Spinal cord (tissue), 10 donors: ENCODE measurements around the gene DOCK10. TPM values are rescaled to one million over a fixed set of nuclear protein-coding genes. Genes with fewer than 3 reads are reported as not detected.

Experiments used
- DNase-seq, 6 donors: peaks; one replicate each; pipeline versions ENCODE4 v3.0.0 to v3.0.0-alpha.2; 2013 to 2015; ENCODE audit warnings: low spot score in 6 of 6, low read depth in 4 of 6
- H3K27ac ChIP-seq: one replicate; pipeline ENCODE4 v1.5.1; 2013; ENCODE audit warnings: low read depth, low read length, control low read depth
- H3K27me3 ChIP-seq: one replicate; pipeline ENCODE4 v1.6.1; 2013; ENCODE audit warnings: low read length; ENCODE audit not compliant: control insufficient read depth, insufficient read depth
- H3K36me3 ChIP-seq: one replicate; pipeline ENCODE4 v1.6.1; 2013; ENCODE audit warnings: low read length; ENCODE audit not compliant: control insufficient read depth, insufficient read depth
- H3K4me1 ChIP-seq: one replicate; pipeline ENCODE4 v1.6.1; 2013; ENCODE audit warnings: low read length; ENCODE audit not compliant: control insufficient read depth, insufficient read depth
- H3K4me3 ChIP-seq: one replicate; pipeline ENCODE4 v1.5.1; 2013; ENCODE audit warnings: low read depth, low read length, control low read depth
- H3K9me3 ChIP-seq: one replicate; pipeline ENCODE4 v1.6.1; 2013; ENCODE audit warnings: low read length; ENCODE audit not compliant: control insufficient read depth, insufficient read depth
- WGBS: methylation state at CpG from one replicate; pipeline ENCODE4 v1.1.5; 2013; ENCODE audit warnings: missing lambda C conversion rate; ENCODE audit not compliant: insufficient coverage; 5-methylcytosine and 5-hydroxymethylcytosine counted together
- polyA plus RNA-seq, 2 donors: library from polyadenylated mRNA; unstranded; fragments of 120-200 nt; gene quantifications; one replicate each; pipeline ENCODE4 v1.2.1, GENCODE V29; 2013; ENCODE audit not compliant: insufficient read length in 2 of 2
- total RNA-seq, 2 donors: library from RNA; depleted of rRNA in 1 of 2; stranded (reverse); fragments of 120-200 nt in 1 of 2; fragments of >200 nt in 1 of 2; gene quantifications; one replicate each; pipeline versions ENCODE4 v1.2.3 to v1.2.4, GENCODE V29; 2013 to 2014
- donor health status: healthy.

The DOCK10 gene
- total and polyA plus RNA-seq, 4 donors, result 44.4 to 87.9 (median 61.0) TPM

- no peak overlapping the region for H3K4me3 ChIP-seq
- H3K9me3 ChIP-seq, result no peaks in the 10 kb centered on the region
- peaks cover 11% of the 10 kb centered on the region for H3K4me1 ChIP-seq
- no peaks in the 10 kb centered on the region for H3K27me3 ChIP-seq
- no peak overlapping the region for H3K27ac ChIP-seq
- no peaks in the 10 kb centered on the region for H3K36me3 ChIP-seq
- WGBS, result 78% methylated on average over 7 of the region's 10 CpGs
- DNase-seq, result peak in 1 of 6 donors; percentile 21
These were observed 68.9 kb downstream of the DOCK10 start for GRCh38 chr2:224973112-224974016.

DNA sequence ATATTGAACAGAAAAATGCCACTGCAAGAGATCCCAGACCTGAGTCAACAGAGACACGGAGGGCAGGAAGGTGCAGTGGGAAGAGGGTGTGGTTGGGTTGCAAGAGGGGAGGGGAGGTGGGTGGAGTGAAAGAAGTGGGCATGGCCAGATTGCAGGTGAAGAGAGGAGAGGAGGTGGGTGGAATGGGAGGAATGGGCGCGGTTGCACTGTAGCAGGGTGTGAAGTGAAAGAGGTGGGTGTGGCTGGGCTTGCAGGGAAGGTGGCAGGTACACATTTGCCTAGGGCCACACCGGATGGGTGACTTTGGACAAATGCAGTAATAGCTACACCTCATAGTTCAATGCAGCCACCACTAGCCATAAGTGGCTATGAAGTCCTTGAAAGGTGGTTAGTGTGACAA lies 71.1 kb downstream of the DOCK10 start:
- Histone ChIP-seq H3K4me1 (peaks cover 12% of the 10 kb centered on the region), H3K4me3 (no peak overlapping the region), H3K27ac (no peak overlapping the region), H3K27me3 (no peaks in the 10 kb centered on the region), H3K9me3 (no peaks in the 10 kb centered on the region), H3K36me3 (no peaks in the 10 kb centered on the region)
- 91% methylated on average over 3 of the region's 4 CpGs for WGBS
- no peak for DNase-seq

GRCh38 chr2:224970311-224970710 lies 72.0 kb downstream of the DOCK10 start:
- Histone ChIP-seq H3K27ac (no peak overlapping the region), H3K36me3 (no peaks in the 10 kb centered on the region), H3K9me3 (no peaks in the 10 kb centered on the region), H3K4me1 (peaks cover 14% of the 10 kb centered on the region), H3K4me3 (no peak overlapping the region), H3K27me3 (no peaks in the 10 kb centered on the region)
- 64% methylated on average over 2 of the region's 5 CpGs for WGBS
- no peak for DNase-seq

- Histone ChIP-seq H3K9me3 (no peaks in the 10 kb centered on the region), H3K27ac (no peak overlapping the region), H3K4me1 (peaks cover 14% of the 10 kb centered on the region), H3K4me3 (no peak overlapping the region), H3K36me3 (no peaks in the 10 kb centered on the region), H3K27me3 (no peaks in the 10 kb centered on the region)
- DNase-seq, result peak in 1 of 6 donors; percentile 6
- 100% methylated on average over 1 of the region's 4 CpGs for WGBS
These were observed 72.5 kb downstream of the DOCK10 start for GRCh38 chr2:224969633-224970260.

- H3K4me1 ChIP-seq, result peaks cover 14% of the 10 kb centered on the region
- WGBS, result no CpG with 5 or more reads among the region's 5 CpGs
- no peak overlapping the region for H3K4me3 ChIP-seq
- H3K27ac ChIP-seq, result no peak overlapping the region
- no peaks in the 10 kb centered on the region for H3K36me3 ChIP-seq
- no peaks in the 10 kb centered on the region for H3K27me3 ChIP-seq
- H3K9me3 ChIP-seq, result no peaks in the 10 kb centered on the region
- DNase-seq, result no peak
These were observed 73.2 kb downstream of the DOCK10 start for GRCh38 chr2:224969095-224969494.

- Histone ChIP-seq H3K4me1 (peaks cover 5% of the 10 kb centered on the region), H3K27me3 (no peaks in the 10 kb centered on the region), H3K4me3 (no peak overlapping the region), H3K9me3 (no peaks in the 10 kb centered on the region), H3K27ac (no peak overlapping the region), H3K36me3 (no peaks in the 10 kb centered on the region)
- DNase-seq, result peak in 1 of 6 donors; percentile 5
- 78% methylated on average over 1 of the region's 4 CpGs for WGBS
These were observed 74.2 kb downstream of the DOCK10 start for GRCh38 chr2:224968051-224968450.

GRCh38 chr2:224966613-224967012 lies 75.7 kb downstream of the DOCK10 start:
- Histone ChIP-seq H3K36me3 (no peaks in the 10 kb centered on the region), H3K27ac (no peak overlapping the region), H3K27me3 (no peaks in the 10 kb centered on the region), H3K9me3 (no peaks in the 10 kb centered on the region), H3K4me3 (no peak overlapping the region), H3K4me1 (peaks cover 5% of the 10 kb centered on the region)
- peak in 1 of 6 donors; percentile 37 for DNase-seq
- WGBS, result no CpG with 5 or more reads among the region's 2 CpGs

- no peak for DNase-seq
- H3K36me3 ChIP-seq, result no peaks in the 10 kb centered on the region
- H3K27ac ChIP-seq, result no peak overlapping the region
- H3K27me3 ChIP-seq, result no peaks in the 10 kb centered on the region
- H3K4me1 ChIP-seq, result peaks cover 11% of the 10 kb centered on the region
- H3K9me3 ChIP-seq, result no peaks in the 10 kb centered on the region
- WGBS, result no CpG with 5 or more reads among the region's 3 CpGs
- H3K4me3 ChIP-seq, result no peak overlapping the region
These were observed 82.7 kb downstream of the DOCK10 start for GRCh38 chr2:224959556-224959955.

- Histone ChIP-seq H3K4me1 (peaks cover 11% of the 10 kb centered on the region), H3K27me3 (no peaks in the 10 kb centered on the region), H3K36me3 (no peaks in the 10 kb centered on the region), H3K4me3 (no peak overlapping the region), H3K9me3 (no peaks in the 10 kb centered on the region), H3K27ac (peak overlapping the region; percentile 34)
- DNase-seq, result peak in 1 of 6 donors; percentile 53
- WGBS, result 0% methylated on average over 1 of the region's 3 CpGs
These were observed 83.4 kb downstream of the DOCK10 start for GRCh38 chr2:224958873-224959272.
